ENCODE measurements around the gene PDE11A.

DNA sequence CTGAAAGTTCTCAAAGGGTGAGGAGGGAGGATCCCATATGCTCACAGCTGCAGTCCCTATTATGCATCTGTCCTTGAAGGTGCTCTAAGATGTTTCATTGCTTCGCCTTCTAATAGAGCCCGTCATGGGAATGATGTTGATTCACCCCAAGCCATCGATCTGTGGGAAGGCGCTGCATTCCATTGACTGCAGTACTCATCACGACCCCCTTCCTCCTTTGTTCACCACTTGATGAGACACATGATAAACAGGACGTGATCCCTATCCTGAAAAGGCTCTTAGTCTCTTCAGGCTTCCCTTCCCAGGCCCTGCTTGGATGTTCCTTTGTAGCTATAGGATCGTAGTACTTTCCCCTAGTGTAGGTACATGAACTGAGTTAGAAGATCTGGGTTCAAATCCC, 498.2 kb downstream of the PDE11A start:
- no peak for TF ChIP-seq TCF4 (CRISPR knock-in tag; IDR thresholded peaks at IDR 0.05; ENCODE audit: borderline replicate concordance)
- no peak for TF ChIP-seq CSDC2 (CRISPR knock-in tag; IDR thresholded peaks at IDR 0.05)
- no peak for TF ChIP-seq GLIS3 (CRISPR knock-in tag; IDR thresholded peaks at IDR 0.05)
- no peak for TF ChIP-seq ZNF8 (CRISPR knock-in tag; IDR thresholded peaks at IDR 0.05)
- TF ChIP-seq TOX (CRISPR knock-in tag; IDR thresholded peaks at IDR 0.05; ENCODE audit: borderline replicate concordance): no peak
- TF ChIP-seq ZNF70 (CRISPR knock-in tag; IDR thresholded peaks at IDR 0.05): no peak
- TF ChIP-seq, protein P1, sequence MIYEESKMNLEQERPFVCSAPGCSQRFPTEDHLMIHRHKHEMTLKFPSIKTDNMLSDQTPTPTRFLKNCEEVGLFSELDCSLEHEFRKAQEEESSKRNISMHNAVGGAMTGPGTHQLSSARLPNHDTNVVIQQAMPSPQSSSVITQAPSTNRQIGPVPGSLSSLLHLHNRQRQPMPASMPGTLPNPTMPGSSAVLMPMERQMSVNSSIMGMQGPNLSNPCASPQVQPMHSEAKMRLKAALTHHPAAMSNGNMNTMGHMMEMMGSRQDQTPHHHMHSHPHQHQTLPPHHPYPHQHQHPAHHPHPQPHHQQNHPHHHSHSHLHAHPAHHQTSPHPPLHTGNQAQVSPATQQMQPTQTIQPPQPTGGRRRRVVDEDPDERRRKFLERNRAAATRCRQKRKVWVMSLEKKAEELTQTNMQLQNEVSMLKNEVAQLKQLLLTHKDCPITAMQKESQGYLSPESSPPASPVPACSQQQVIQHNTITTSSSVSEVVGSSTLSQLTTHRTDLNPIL (CRISPR knock-in tag; IDR thresholded peaks at IDR 0.05; ENCODE audit: low read depth): no peak
- no peak for TF ChIP-seq ISL1 (CRISPR knock-in tag; IDR thresholded peaks at IDR 0.05)
- no peak for TF ChIP-seq BACH2 (CRISPR knock-in tag; IDR thresholded peaks at IDR 0.05; ENCODE audit: borderline replicate concordance)
- no peak for TF ChIP-seq RARB (CRISPR knock-in tag; IDR thresholded peaks at IDR 0.05)
- TF ChIP-seq, protein P2, sequence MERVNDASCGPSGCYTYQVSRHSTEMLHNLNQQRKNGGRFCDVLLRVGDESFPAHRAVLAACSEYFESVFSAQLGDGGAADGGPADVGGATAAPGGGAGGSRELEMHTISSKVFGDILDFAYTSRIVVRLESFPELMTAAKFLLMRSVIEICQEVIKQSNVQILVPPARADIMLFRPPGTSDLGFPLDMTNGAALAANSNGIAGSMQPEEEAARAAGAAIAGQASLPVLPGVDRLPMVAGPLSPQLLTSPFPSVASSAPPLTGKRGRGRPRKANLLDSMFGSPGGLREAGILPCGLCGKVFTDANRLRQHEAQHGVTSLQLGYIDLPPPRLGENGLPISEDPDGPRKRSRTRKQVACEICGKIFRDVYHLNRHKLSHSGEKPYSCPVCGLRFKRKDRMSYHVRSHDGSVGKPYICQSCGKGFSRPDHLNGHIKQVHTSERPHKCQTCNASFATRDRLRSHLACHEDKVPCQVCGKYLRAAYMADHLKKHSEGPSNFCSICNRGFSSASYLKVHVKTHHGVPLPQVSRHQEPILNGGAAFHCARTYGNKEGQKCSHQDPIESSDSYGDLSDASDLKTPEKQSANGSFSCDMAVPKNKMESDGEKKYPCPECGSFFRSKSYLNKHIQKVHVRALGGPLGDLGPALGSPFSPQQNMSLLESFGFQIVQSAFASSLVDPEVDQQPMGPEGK (CRISPR knock-in tag; IDR thresholded peaks at IDR 0.05; ENCODE audit: borderline replicate concordance): no peak
- TF ChIP-seq ARNTL (CRISPR knock-in tag; IDR thresholded peaks at IDR 0.05; ENCODE audit: borderline replicate concordance, low read depth): no peak
- TF ChIP-seq ZFP30 (CRISPR knock-in tag; IDR thresholded peaks at IDR 0.05): no peak
- no peak for TF ChIP-seq ZFP3 (CRISPR knock-in tag; IDR thresholded peaks at IDR 0.05)
